Activated naive CD4-positive, alpha-beta T cell (primary cell): Measurements from ENCODE around the gene ZFP36L1.

Experiments
- DNase-seq, 4 experiments: peaks; one replicate each; lab custom pipeline; 2025; lab: John Stamatoyannopoulos, UW

ZFP36L1 gene

DNA sequence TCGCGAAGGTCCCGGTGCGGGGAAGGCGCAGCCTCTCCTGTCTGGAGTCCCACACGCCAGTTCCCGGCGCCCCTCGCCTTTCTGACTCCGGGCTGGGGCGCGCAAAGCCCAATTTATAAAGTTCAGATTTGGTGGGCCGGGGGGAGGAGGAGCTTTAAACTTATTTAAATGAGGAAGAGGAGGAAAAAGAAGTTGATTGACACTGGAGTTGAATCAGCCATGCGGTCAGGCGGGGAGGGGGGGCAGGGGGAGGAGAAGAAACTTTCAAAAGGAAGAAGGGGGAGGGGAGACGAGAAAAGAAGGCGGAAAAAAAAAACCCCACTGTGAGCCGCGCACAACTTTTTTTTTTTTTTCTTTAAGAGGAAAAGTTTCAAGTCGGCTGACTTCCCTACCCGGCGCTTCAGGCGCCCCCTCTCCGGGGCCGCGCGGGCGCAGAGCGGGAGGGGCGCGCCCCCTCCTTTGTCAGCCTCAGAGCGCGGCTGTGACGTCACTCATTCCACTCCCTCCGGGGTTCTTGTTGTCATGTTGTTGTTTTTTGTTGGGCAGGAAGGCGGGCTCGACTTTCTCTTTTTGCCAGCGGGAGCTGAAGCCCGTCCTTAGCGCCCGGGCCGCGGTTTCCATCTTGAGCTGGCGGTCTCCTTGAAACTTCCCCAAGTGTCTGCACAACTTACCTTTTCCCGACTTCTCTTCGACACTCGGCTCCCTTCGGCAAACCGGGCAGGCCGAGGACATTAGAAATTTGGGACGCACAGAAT, at the start of gene ZFP36L1:
TSS of gene ZFP36L1 (minus strand) at position 89 of the 755 bp plus-strand sequence. CDS start 129 bp downstream, outside the sequence.
- DNase-seq = peak; percentile 70 to 88 (median 77)

- DNase-seq = no peak
Measured at GRCh38 chr14:68842298-68842697, 49.4 kb upstream of the ZFP36L1 start.

DNA sequence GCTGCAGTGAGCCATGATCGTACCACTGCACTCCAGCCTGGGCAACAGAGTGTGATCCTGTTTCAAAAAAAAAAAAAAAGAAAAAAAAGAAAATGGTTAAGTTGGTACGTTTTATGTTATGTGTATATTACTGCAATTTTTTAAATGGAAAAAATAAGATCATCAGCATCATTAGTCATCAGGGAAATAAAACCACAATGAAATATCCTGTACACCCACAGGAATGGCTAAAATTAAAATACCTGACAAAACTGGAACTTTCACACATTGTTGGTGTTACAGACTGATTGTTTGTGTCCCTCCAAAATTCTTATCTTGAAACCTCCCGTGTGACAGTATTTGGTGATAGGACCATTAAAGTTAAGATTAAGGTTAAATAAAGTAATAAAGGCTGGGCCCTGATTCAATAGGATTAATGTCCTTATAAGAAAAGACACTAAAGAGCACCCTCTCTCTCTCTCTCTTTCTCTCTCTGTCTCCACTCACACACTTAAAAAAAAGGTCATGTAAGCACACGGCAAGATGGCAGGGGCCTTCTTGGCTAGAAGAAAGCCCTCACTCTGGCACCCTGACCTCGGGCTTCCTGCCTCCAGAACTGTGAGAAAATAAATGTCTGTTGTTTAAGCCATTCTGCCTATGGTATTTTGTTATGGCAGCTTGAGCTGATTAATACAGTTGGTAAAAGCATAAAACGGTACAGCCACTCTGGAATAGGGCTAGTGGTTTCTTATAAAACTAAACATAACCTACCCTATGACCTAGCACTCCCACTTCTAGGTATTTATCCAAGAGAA, 48.3 kb upstream of the ZFP36L1 start:
- no peak for DNase-seq

DNA sequence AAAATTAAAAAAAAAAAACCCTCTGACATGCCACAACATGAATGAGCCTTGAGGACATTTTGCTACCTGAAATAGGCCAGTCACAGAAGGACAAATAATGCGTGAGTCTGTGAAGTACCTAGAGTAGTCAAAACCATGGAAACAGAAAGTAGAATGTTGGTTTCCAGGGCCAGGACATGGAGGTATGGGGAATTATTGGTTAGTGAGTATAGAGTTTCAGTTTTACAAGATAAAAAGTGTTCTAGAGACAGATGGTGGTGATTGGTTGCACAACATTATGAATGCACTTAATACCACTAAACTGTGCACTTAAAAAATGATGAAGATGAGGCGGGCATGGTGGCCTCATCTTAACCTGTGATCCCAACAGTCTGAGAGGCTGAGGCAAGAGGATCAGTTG, 47.6 kb upstream of the ZFP36L1 start:
- DNase-seq = no peak

GRCh38 chr14:68836082-68836481, 43.2 kb upstream of the ZFP36L1 start:
- DNase-seq = no peak

DNA sequence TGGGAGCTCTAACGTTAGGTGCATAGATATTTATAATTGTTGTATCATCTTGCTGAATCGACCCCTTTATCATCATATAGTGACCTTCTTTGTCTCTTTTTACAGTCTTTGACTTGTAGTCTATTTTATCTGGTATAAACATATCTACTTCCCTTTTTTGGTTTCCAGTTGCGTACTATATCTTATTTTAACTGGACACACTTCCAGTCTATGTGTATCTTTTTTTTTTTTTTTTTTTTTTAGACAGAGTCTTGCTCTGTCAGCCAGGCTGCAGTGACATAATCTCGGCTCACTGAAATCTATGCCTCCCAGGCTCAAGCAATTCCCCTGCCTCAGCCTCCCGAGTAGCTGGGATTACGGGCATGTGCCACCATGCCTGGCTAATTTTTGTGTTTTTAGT, 41.9 kb upstream of the ZFP36L1 start:
- no peak for DNase-seq

DNA sequence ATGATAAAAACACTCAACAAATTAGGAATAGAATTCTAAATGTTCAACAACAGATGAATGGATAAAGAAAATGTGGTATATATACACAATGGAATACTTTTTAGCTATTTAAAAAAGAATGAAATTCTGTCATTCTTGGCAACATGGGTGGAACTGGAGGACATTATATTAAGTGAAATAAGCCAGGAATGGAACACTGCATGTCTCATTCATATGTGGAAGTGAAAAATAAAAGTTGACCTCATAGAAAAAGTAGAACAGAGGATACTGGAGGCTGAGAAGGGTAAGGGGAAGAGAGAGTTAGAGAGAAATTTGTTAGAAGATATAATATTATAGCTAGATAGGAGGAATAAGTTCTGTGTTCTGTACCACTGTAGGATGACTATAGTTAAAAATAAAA, 35.8 kb upstream of the ZFP36L1 start:
- no peak for DNase-seq

- DNase-seq = no peak
Measured at GRCh38 chr14:68825729-68826128, 32.9 kb upstream of the ZFP36L1 start.

DNA sequence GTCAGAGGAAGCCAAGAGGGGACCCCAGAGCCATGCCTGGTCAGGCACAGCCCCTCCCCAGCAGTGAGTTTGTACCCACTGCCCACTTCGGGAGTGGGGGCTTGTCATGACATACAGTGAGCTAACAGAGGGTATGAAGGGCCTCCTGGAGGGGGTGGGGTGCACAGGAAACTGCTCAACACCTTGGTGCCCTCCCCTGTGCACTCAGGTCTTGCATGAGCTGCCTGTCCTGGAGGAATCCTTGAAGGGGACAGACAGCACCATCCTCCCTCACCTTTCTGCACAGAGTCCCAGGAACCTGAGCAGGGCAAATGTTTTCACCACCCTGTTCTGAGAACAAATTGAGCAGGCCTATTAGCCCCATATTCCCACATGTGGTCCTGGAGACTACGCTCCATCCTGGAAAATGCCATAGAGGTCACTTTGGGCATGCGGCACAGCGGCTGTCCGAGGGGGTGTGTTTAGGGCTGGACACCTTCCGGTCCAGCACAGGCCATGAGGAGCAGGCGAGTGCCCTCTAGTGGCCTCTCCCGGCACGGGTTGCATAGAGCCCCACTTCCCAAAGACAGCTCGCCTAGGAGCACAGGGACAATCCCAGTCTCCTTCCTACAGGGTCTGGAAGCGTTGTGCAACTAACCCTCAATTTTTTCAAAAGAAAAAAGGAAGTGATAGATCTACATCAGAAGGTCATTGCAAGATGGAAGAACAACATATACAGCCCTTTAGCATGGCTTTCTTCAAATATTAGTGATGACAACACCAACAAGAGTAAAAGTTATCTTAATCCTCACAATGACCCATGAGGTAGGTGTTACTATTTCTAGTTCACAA, 31.9 kb upstream of the ZFP36L1 start:
- peak in 1 of 4 experiments; percentile 7 for DNase-seq

DNA sequence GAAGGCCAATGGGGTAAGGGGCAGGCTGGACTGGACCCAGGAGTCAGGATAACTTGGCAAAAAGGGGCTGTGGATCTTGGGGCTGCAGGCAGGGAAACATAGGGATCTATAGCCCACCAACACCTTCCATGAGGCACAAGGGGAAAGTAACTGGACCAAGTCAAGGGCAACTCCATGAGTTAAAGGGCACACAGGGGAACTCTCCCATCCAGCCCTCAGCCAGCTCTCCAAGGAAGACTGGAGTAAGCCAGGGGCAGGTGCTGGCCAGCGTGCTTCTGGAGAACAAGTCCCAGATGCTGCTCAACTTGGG, 31.3 kb upstream of the ZFP36L1 start:
- no peak for DNase-seq

DNA sequence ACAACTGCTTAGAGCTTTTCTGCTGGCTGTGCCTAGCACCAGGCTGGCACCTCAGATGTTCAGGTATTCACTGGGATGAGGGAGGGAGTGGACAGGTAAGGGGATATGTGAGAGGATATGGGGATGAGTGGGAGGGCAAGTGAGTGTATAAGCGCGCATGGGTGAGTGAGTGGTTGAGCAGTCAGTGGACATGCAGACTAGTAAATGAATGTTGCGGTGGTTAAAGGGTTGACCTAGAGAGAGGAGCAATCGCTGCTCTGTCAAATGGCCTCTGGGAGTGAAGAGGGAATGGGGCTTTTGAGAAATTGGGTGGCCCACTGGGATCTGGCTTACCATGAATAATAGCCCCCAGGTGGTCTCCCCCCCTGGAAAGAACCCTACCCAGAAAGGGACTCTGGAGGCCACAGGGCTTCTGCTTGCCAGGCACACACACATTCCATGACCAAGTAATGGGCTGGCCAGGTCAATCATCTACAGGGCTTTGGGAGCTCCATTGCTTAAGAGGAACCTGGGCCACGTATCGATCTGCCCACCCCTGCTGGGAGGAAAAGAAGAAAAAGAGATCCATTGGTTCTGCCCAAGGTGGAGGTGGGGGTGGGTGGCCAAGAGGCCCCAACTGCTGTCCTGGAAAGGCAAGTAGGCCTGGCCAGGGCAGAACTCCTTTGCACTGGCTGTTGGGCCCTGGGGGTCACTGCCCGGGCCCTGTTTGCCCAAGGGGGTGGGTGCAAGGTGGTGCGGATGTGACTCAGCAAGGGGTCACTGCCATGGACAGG, 30.8 kb upstream of the ZFP36L1 start:
- no peak for DNase-seq

DNA sequence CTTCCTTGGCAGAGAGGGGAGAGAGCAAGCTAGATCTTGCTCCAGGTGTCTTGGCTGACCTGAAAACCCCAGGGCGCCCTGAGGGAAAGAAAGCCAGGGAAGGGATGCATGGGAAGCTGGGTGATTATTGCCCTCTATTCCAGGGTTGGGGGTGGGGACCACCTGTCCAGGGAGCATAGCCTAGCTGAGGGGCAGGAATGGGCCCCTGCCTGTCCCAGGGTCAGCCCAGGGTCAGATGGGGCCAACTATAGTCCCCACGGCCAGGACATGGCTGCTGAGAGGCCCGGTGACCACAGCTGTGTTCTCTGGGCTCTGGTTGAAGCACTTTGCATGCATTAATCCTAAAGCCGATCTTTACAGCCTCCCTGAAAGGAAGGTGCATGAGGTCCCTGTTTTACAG, 30.1 kb upstream of the ZFP36L1 start:
- no peak for DNase-seq

DNA sequence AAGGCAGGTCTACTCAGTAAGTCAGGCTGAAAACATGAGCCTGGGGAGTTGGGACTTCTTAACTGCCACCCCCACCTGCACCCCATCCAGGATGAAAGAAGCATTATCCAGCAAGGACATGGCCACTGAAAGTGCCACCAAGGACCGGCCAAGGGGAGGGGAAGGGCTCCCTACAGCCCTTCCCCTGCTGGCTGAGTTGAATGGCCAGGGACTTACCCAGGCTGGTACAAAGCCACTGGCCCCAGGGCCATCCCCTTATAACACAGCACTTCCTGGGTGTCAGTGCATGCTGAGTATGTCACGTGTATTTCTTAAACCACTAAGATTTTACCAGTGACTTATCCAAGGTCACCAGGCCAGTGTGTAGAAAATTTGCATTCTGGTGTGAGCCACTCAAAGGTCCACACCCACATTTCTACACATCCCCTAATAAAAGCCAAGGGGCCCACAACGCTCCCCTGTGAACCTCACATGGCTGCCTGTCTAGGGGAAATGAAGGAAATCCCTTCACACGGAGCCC, 29.3 kb upstream of the ZFP36L1 start:
- DNase-seq = no peak

DNA sequence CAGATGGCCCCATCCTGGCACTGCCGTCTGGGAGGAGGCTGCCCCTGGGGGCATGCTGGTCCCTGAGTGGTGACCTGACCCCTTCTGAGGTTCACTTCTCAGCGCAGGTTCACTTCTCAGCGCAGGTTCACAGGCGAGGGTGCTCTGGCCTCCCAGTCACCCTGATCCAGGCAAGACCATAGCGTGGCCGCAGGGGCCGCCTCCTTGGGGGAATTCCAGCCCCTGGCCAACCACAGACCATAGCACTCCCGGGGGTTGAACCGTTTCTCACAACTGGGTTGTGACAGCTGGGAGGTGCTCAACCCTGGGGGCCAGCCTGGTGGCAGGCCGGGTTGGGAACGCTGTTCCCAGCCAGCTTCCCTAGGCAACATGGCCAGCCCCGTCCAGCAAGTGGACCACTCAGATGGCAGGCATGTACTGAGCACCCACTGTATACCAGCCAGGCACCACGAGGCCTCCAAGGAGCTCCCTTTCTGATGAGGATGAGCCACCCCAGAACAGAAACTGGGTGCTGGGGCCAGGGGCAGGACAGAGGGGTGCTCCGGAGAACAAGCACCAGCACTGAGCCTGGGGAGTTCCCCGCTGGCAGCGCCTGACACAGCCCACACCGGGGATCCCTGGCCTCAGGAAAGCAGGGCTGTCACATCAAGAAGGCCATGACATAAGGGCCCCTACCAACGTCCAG, 28.3 kb upstream of the ZFP36L1 start:
- no peak for DNase-seq

GRCh38 chr14:68820536-68820935, 27.7 kb upstream of the ZFP36L1 start:
- peak in 1 of 4 experiments; percentile 9 for DNase-seq

DNA sequence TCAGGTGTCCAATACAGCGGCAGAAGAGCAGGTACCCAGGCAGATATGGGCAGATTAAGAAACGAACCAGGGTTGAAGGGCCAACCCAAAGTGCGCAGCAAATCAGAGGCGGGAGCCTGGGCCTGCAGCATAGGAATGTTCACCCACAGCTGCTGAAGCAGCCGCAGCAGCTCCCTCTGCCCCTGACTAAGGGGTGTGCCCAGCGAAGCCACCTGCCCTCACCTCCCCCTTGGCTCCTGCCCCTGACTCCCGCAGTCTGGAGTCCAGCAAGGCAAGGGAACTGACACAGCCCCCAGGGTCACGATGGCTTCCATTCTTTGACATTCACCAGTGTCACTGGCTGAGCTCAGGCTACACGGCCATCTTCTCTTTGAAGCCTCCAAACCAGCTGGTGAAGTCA, 27.3 kb upstream of the ZFP36L1 start:
- no peak for DNase-seq

DNA sequence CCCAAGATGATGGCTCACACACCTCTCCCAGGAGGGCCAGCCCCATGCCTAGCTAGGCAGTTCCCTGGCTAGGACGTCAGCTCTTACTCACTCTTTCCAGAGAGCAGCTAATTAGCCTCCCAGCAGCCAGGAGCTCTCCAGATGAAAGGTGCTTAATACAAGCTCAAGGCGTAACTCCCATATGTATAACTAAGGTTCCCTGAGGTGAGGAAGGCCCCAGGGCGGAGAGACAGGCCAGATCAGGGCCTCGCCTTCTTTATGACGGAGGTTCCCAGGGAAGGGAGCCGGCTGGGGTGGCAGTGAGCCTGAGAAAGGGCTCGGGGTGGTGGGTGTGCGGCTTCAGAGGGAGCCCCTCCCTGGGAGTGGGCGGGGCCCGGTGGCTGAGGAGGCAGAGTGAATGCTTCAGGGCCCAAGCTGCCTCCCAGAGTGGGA, 26.4 kb upstream of the ZFP36L1 start:
- peak in 1 of 4 experiments; percentile 11 for DNase-seq

DNA sequence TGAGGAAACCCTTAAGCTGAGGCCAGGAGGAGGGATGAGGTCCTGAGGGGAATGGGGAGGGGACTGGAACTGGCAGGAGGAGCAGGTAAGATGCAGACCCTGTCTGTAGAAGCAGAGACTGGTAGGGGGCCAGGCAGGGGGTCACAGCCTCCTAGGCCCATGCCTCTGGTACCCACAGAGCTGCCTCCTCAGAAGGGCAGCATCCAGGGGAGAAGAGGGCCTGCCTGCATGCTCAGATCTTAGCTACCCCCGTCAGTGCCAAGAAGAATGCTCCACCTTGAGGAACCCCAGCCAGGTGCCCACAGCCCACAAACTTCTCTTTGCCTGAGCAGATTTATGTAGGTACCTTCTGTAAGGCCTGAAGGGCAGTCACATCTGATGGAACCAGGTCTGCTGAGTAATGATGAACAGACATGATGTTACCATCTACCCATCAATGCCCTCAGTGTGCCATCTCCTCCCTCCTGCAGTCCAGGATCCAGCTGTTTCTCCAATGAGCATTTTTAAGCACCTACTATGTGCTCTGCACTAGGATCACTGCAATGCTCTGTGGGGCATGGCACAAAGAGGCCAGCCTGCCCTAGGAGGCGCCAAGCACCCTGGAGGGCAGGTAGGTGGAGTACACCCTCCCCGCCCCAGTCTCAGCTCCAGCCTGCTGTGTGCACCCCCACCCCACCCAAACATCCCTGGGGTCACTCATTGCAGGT, 24.8 kb upstream of the ZFP36L1 start:
- DNase-seq = no peak

GRCh38 chr14:68816943-68817430, 24.1 kb upstream of the ZFP36L1 start:
- DNase-seq = no peak
